MCF 10A (cell line): ENCODE results near the gene TBXAS1. TPM values are rescaled to one million over a fixed set of nuclear protein-coding genes. Genes with fewer than 3 reads are reported as not detected.

Source experiments
- BruUV-seq: library from RNA; stranded (reverse); fragments of 400-500 nt; replicated peaks from 2 replicates; lab custom pipeline; 2021; lab: Mats Ljungman, UMichigan
- CTCF ChIA-PET: fragments of 300-600 bp; sonication (Branson Sonifier 250); formaldehyde crosslinking; extraction: SDS; loops from one replicate; lab custom pipeline; 2021; ENCODE audit warnings: antibody characterized with exemption, inconsistent platforms; lab: Yijun Ruan, JAX
- POLR2A ChIA-PET: fragments of 300-600, 350-650 bp; sonication (Branson Sonifier 250); formaldehyde crosslinking; extraction: SDS; loops from one replicate; lab custom pipeline; 2020; ENCODE audit warnings: antibody characterized with exemption, inconsistent platforms; lab: Yijun Ruan, JAX
- DNase-seq: peaks from one replicate; pipeline ENCODE4 v3.0.0-alpha.2; 2018; ENCODE audit not compliant: unreplicated experiment
- H3K27ac Mint-ChIP-seq: one replicate; pipeline ENCODE4 v1.8.0; 2022; ENCODE audit warnings: mild to moderate bottlenecking, low read depth, mixed read lengths; ENCODE audit not compliant: unreplicated experiment
- H3K27me3 Mint-ChIP-seq: one replicate; pipeline ENCODE4 v1.8.0; 2022; ENCODE audit warnings: mixed read lengths; ENCODE audit not compliant: insufficient read depth, unreplicated experiment
- H3K36me3 Mint-ChIP-seq: one replicate; pipeline ENCODE4 v1.8.0; 2022; ENCODE audit warnings: mild to moderate bottlenecking, moderate library complexity, mixed read lengths; ENCODE audit not compliant: insufficient read depth, unreplicated experiment
- H3K4me1 Mint-ChIP-seq: one replicate; pipeline ENCODE4 v1.8.0; 2022; ENCODE audit warnings: mixed read lengths; ENCODE audit not compliant: insufficient read depth, unreplicated experiment
- H3K4me3 Mint-ChIP-seq: one replicate; pipeline ENCODE4 v1.8.0; 2022; ENCODE audit warnings: mild to moderate bottlenecking, moderate library complexity, mixed read lengths; ENCODE audit not compliant: unreplicated experiment
- H3K9me3 Mint-ChIP-seq: one replicate; pipeline ENCODE4 v1.8.0; 2022; ENCODE audit warnings: mixed read lengths; ENCODE audit not compliant: unreplicated experiment
- intact Hi-C: fragments of 100-400 bp; cut with micrococcal nuclease; formaldehyde crosslinking; loops from 2 replicates; pipeline ENCODE4 v1.14.1; 2022
- total RNA-seq: library from RNA; stranded (reverse); gene quantifications from 2 replicates; pipeline ENCODE4 v1.2.3, GENCODE V29; 2022
- TF ChIP-seq, protein P1 (sequence below): fragments of 200-600 bp; IDR thresholded peaks from one replicate; pipeline ENCODE4 v1.8.0; 2022; ENCODE audit warnings: antibody characterized with exemption, mild to moderate bottlenecking; ENCODE audit not compliant: unreplicated experiment

The TBXAS1 gene
- total RNA-seq, 1 experiment from 2014 or later = 1.5 TPM

DNA sequence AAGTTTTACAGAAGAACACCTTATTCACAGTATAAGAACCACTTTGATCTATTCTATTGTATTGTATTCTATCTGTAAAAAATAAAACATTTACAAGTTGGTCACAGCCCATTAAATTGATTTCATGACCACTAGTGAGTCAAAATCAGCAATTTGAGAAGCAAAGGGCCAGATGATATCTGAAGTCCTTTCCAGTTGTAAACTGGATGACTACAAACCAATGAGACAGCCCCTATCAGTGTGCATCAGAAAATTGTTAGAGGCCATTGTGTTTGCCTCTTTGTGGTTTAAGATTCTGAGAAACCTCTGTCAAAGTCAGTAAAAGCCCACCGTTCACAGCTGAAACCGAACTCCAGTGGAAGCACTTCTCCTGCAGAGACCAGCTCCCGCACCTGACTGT, 54.8 kb downstream of the TBXAS1 start:
- Mint-ChIP-seq H3K27me3 (no peaks in the 10 kb centered on the region), H3K9me3 (no peaks in the 10 kb centered on the region), H3K4me1 (peaks cover 8% of the 10 kb centered on the region), H3K4me3 (no peak overlapping the region), H3K36me3 (peaks cover 4% of the 10 kb centered on the region), H3K27ac (no peak overlapping the region)
- intact Hi-C loops = no loop called here
- DNase-seq = no peak
- POLR2A ChIA-PET = interaction anchor here (0.7 kb wide), 1 partner anchor 41 kb away, joined by 3 read pairs; no protein-coding TSS in a partner anchor
- TF ChIP-seq, protein P1, sequence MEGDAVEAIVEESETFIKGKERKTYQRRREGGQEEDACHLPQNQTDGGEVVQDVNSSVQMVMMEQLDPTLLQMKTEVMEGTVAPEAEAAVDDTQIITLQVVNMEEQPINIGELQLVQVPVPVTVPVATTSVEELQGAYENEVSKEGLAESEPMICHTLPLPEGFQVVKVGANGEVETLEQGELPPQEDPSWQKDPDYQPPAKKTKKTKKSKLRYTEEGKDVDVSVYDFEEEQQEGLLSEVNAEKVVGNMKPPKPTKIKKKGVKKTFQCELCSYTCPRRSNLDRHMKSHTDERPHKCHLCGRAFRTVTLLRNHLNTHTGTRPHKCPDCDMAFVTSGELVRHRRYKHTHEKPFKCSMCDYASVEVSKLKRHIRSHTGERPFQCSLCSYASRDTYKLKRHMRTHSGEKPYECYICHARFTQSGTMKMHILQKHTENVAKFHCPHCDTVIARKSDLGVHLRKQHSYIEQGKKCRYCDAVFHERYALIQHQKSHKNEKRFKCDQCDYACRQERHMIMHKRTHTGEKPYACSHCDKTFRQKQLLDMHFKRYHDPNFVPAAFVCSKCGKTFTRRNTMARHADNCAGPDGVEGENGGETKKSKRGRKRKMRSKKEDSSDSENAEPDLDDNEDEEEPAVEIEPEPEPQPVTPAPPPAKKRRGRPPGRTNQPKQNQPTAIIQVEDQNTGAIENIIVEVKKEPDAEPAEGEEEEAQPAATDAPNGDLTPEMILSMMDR = no peak
- CTCF ChIA-PET = interaction anchor here (1.0 kb wide), 1 partner anchor 8 kb away, joined by 3 read pairs; no protein-coding TSS in a partner anchor
- BruUV-seq = no TSS peak

DNA sequence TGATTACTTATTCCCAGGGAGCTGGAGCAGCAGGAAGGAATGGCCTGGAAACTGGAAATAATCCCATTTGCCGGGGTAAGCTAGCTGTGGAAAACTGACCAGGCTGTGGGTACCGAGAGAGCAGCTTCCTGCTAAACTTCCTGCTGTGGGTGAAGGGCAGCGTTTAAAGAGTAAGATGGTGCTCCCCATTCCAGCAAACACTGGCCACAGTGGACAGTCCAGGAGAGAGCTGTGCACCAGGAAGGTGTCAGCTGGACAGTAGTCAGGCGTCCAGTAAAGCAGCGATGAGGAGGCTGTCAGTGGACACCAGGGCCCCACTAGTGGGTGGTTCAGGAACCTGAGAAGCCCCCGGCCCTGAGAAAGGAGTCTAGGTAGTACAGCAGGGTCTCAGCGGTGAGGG, 55.4 kb downstream of the TBXAS1 start:
- POLR2A ChIA-PET = interaction anchor here (0.7 to 0.9 kb wide), 2 partner anchors 32 to 41 kb away, joined by 3 read pairs; no protein-coding TSS in a partner anchor
- peaks cover 4% of the 10 kb centered on the region for H3K36me3 Mint-ChIP-seq
- no peak overlapping the region for H3K4me3 Mint-ChIP-seq
- TF ChIP-seq, protein P1 = no peak
- no peaks in the 10 kb centered on the region for H3K27me3 Mint-ChIP-seq
- no peak for DNase-seq
- no peaks in the 10 kb centered on the region for H3K9me3 Mint-ChIP-seq
- CTCF ChIA-PET = interaction anchor here (0.7 to 1.0 kb wide), 3 partner anchors 9 to 110 kb away, joined by 3 read pairs; no protein-coding TSS in a partner anchor
- H3K4me1 Mint-ChIP-seq = peaks cover 8% of the 10 kb centered on the region
- intact Hi-C loops = no loop called here
- H3K27ac Mint-ChIP-seq = no peak overlapping the region
- no TSS peak for BruUV-seq

DNA sequence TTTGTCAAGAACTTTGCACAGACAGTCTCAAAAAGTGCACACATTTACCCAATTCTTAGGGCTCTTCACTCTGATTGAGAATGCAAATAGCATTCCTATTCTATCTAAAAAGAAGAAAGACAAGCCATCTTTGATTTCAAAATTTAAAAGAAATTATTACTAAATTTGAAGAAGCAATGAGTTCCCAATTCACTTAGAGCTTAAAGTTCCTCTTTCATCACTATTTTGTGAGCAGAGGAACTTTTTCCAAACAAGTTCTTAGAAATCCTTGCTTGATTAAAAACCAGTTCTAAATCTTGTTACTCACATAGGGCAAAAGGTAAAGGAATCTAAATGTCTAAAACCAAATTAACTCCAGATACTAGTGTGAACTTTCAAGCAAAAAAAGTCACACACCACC, 56.4 kb downstream of the TBXAS1 start:
- H3K4me1 Mint-ChIP-seq = no peaks in the 10 kb centered on the region
- CTCF ChIA-PET = no interaction called here
- no TSS peak for BruUV-seq
- POLR2A ChIA-PET = interaction anchor here (0.7 to 1.4 kb wide), 2 partner anchors 31 to 107 kb away, joined by 3 to 6 read pairs; no protein-coding TSS in a partner anchor
- TF ChIP-seq, protein P1 = no peak
- peaks cover 4% of the 10 kb centered on the region for H3K36me3 Mint-ChIP-seq
- no peak for DNase-seq
- intact Hi-C loops = loop anchor here (5.0 kb wide), 1 partner anchor 108 kb away; the partner anchor contains the start of gene HIPK2
- H3K4me3 Mint-ChIP-seq = no peak overlapping the region
- H3K9me3 Mint-ChIP-seq = no peaks in the 10 kb centered on the region
- H3K27me3 Mint-ChIP-seq = no peaks in the 10 kb centered on the region
- H3K27ac Mint-ChIP-seq = no peak overlapping the region

DNA sequence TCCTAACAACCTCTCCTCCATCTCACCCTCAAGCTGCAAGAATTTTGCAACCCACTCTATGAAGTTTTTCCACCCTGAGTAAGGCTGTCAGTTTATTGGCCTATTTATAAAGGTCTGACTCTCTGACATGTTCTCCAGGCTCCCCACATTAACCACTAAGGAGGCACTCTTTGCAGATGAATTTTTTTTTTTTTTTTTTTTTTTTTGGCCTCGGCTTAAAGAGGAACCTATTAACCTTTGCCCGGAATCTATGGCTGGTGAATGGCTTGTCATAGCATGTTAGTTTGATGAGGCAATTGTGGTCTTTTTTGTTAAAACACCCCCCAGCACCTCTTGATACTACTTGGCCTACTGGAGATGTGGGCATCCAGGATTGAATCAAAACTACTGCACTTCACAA, 57.1 kb downstream of the TBXAS1 start:
- no peaks in the 10 kb centered on the region for H3K27me3 Mint-ChIP-seq
- TF ChIP-seq, protein P1 = no peak
- ChIA-PET CTCF (interaction anchor here (0.6 kb wide), 1 partner anchor 18 kb away, joined by 4 read pairs; no protein-coding TSS in a partner anchor), POLR2A (interaction anchor here (1.4 kb wide), 1 partner anchor 30 kb away, joined by 6 read pairs; no protein-coding TSS in a partner anchor)
- peaks cover 4% of the 10 kb centered on the region for H3K36me3 Mint-ChIP-seq
- peak; percentile 44 for DNase-seq
- H3K4me3 Mint-ChIP-seq = no peak overlapping the region
- no peaks in the 10 kb centered on the region for H3K9me3 Mint-ChIP-seq
- H3K4me1 Mint-ChIP-seq = no peaks in the 10 kb centered on the region
- no peak overlapping the region for H3K27ac Mint-ChIP-seq
- intact Hi-C loops = loop anchor here (5.0 kb wide), 1 partner anchor 109 kb away; the partner anchor contains the start of gene HIPK2
- BruUV-seq = no TSS peak
